CD8-positive, alpha-beta memory T cell (primary cell): ENCODE measurements around the gene SRPK1. TPM values are rescaled to one million over a fixed set of nuclear protein-coding genes. Genes with fewer than 3 reads are reported as not detected.

Experiments
- CTCF ChIA-PET: fragments of 350-600 bp; sonication (Branson Sonifier 250); formaldehyde crosslinking; loops from one replicate; lab custom pipeline; 2021; ENCODE audit warnings: antibody characterized with exemption; lab: Charles Lee
- POLR2A ChIA-PET: fragments of 350-600 bp; sonication (Branson Sonifier 250); formaldehyde crosslinking; loops from one replicate; lab custom pipeline; 2021; ENCODE audit warnings: antibody characterized with exemption; lab: Charles Lee
- DNase-seq, 5 donors: peaks; one replicate each; pipeline versions ENCODE4 v3.0.0 to v3.0.0-alpha.2; 2020 to 2022; ENCODE audit warnings: mixed read lengths in 1 of 5
- H3K27ac ChIP-seq: one replicate; pipeline ENCODE4 v1.7.0; 2013; ENCODE audit warnings: low read depth, mild to moderate bottlenecking, low read length, moderate library complexity
- H3K27me3 ChIP-seq: 2 replicates; pipeline ENCODE4 v1.7.0; 2013; ENCODE audit warnings: low read length, mild to moderate bottlenecking; ENCODE audit not compliant: insufficient read depth, poor library complexity, severe bottlenecking
- H3K36me3 ChIP-seq: 2 replicates; pipeline ENCODE4 v1.7.0; 2013; ENCODE audit warnings: mild to moderate bottlenecking, low read length, moderate library complexity; ENCODE audit not compliant: insufficient read depth
- H3K4me1 ChIP-seq: 2 replicates; pipeline ENCODE4 v1.7.0; 2013; ENCODE audit warnings: mild to moderate bottlenecking, low read length, moderate library complexity; ENCODE audit not compliant: insufficient read depth
- H3K4me3 ChIP-seq: 2 replicates; pipeline ENCODE4 v1.7.0; 2013; ENCODE audit warnings: mild to moderate bottlenecking, low read length
- H3K9me3 ChIP-seq: 2 replicates; pipeline ENCODE4 v1.7.0; 2013; ENCODE audit warnings: mild to moderate bottlenecking, low read length
- H3K27ac Mint-ChIP-seq, 8 donors: one replicate each; pipeline ENCODE4 v1.8.0; 2020 to 2021; ENCODE audit warnings: mixed read lengths in 8 of 8, mild to moderate bottlenecking in 6 of 8, inconsistent platforms in 3 of 8, moderate library complexity in 3 of 8
- H3K27me3 Mint-ChIP-seq, 2 donors: one replicate each; pipeline ENCODE4 v1.8.0; 2020 to 2021; ENCODE audit warnings: mixed read lengths in 2 of 2, mild to moderate bottlenecking in 1 of 2, moderate library complexity in 1 of 2
- H3K36me3 Mint-ChIP-seq, 3 donors: one replicate each; pipeline ENCODE4 v1.8.0; 2020 to 2021; ENCODE audit warnings: mixed read lengths in 3 of 3, inconsistent platforms in 1 of 3, mild to moderate bottlenecking in 1 of 3
- H3K4me1 Mint-ChIP-seq, 3 donors: one replicate each; pipeline ENCODE4 v1.8.0; 2020 to 2021; ENCODE audit warnings: mixed read lengths in 3 of 3, inconsistent platforms in 1 of 3, mild to moderate bottlenecking in 1 of 3
- H3K4me3 Mint-ChIP-seq, 7 donors: one replicate each; pipeline ENCODE4 v1.8.0; 2020 to 2021; ENCODE audit warnings: mixed read lengths in 7 of 7, mild to moderate bottlenecking in 6 of 7, moderate library complexity in 4 of 7, inconsistent platforms in 2 of 7
- H3K9me3 Mint-ChIP-seq, 5 donors: one replicate each; pipeline ENCODE4 v1.8.0; 2020 to 2022; ENCODE audit warnings: mixed read lengths in 5 of 5, mild to moderate bottlenecking in 3 of 5, moderate library complexity in 2 of 5, inconsistent platforms in 1 of 5
- polyA plus RNA-seq: library from polyadenylated mRNA; unstranded; fragments of 300-500 nt; fragmentation: Illumina TruSeq; gene quantifications from one replicate; pipeline ENCODE4 v1.2.3, GENCODE V29; 2021
- total RNA-seq, 2 experiments: library from RNA; stranded (reverse); gene quantifications; one replicate each; pipeline ENCODE4 v1.2.3, GENCODE V29; 2021

SRPK1 gene
- total and polyA plus RNA-seq, 3 experiments from 2014 or later = 49.1 to 114 (median 114) TPM

DNA sequence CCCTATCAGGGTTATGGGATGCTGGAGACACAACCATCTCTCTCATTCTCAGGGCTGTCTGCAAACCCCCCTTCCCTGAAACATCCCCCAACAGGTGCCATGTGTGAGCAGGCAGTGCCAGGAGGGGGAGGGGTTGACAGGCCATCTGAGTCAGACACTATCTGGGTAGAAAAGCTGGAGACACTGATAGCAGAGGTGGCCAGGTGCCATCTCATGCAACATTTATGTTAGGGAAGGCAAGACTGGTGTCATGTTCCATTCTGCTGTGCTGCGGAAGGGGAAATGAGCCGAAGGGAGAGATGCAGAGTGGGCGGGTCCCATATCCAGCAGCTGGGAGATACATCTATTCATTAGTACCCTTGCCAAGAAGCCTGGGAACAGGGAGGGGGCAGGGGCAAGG is 112.2 kb downstream of the SRPK1 start:
- CTCF ChIA-PET = no interaction called here
- H3K27ac Mint-ChIP-seq = no peak overlapping the region
- no peaks in the 10 kb centered on the region for H3K4me1 ChIP-seq
- H3K27ac ChIP-seq = no peak overlapping the region
- peaks cover 9% of the 10 kb centered on the region for H3K27me3 ChIP-seq
- no peak overlapping the region for H3K4me3 Mint-ChIP-seq
- POLR2A ChIA-PET = no interaction called here
- no peak for DNase-seq
- peaks cover 8 to 17% (median 14%) of the 10 kb centered on the region in 3 donors for H3K4me1 Mint-ChIP-seq
- H3K36me3 ChIP-seq = no peaks in the 10 kb centered on the region
- H3K9me3 ChIP-seq = no peaks in the 10 kb centered on the region
- peaks cover 0 to 2% (median 0%) of the 10 kb centered on the region in 5 donors for H3K9me3 Mint-ChIP-seq
- H3K36me3 Mint-ChIP-seq = no peaks in the 10 kb centered on the region
- H3K4me3 ChIP-seq = no peak overlapping the region
- peaks cover 15 to 33% of the 10 kb centered on the region in 2 donors for H3K27me3 Mint-ChIP-seq

GRCh38 chr6:35804996-35805736 is 115.7 kb downstream of the SRPK1 start, which contains the start of gene LHFPL5:
Gene LHFPL5 (plus strand): TSS chr6:35805352. CDS start chr6:35805671, 319 bp downstream.
- Histone ChIP-seq H3K9me3 (no peaks in the 10 kb centered on the region), H3K4me3 (no peak within 1 kb of the TSS), H3K27me3 (peaks cover 9% of the 10 kb centered on the region), H3K4me1 (no peaks in the 10 kb centered on the region), H3K27ac (no peak within 1 kb of the TSS), H3K36me3 (no peaks in the 10 kb centered on the region)
- Mint-ChIP-seq H3K9me3 (peaks cover 0 to 2% (median 0%) of the 10 kb centered on the region in 5 donors), H3K27me3 (peaks cover 15 to 33% of the 10 kb centered on the region in 2 donors), H3K36me3 (no peaks in the 10 kb centered on the region), H3K4me1 (peaks cover 4 to 10% (median 5%) of the 10 kb centered on the region in 3 donors), H3K4me3 (peak within 1 kb of the TSS in 3 of 7 donors; percentile 21 to 32 (median 32)), H3K27ac (no peak within 1 kb of the TSS)
- peak; percentile 12 to 53 (median 34) for DNase-seq
- CTCF ChIA-PET = no interaction called here
- POLR2A ChIA-PET = no interaction called here

- H3K36me3 Mint-ChIP-seq = no peaks in the 10 kb centered on the region
- DNase-seq = no peak
- H3K36me3 ChIP-seq = no peaks in the 10 kb centered on the region
- no peak overlapping the region for H3K27ac Mint-ChIP-seq
- H3K4me1 Mint-ChIP-seq = peaks cover 4 to 10% (median 5%) of the 10 kb centered on the region in 3 donors
- ChIA-PET CTCF (no interaction called here), POLR2A (no interaction called here)
- peaks cover 0 to under 1% (median 0%) of the 10 kb centered on the region in 5 donors for H3K9me3 Mint-ChIP-seq
- H3K4me3 Mint-ChIP-seq = no peak overlapping the region
- no peak overlapping the region for H3K4me3 ChIP-seq
- peaks cover 7% of the 10 kb centered on the region for H3K27me3 ChIP-seq
- no peak overlapping the region for H3K27ac ChIP-seq
- peaks cover 5 to 16% of the 10 kb centered on the region in 2 donors for H3K27me3 Mint-ChIP-seq
- no peaks in the 10 kb centered on the region for H3K9me3 ChIP-seq
- no peaks in the 10 kb centered on the region for H3K4me1 ChIP-seq
Observed at GRCh38 chr6:35801148-35801547, 119.8 kb downstream of the SRPK1 start.

DNA sequence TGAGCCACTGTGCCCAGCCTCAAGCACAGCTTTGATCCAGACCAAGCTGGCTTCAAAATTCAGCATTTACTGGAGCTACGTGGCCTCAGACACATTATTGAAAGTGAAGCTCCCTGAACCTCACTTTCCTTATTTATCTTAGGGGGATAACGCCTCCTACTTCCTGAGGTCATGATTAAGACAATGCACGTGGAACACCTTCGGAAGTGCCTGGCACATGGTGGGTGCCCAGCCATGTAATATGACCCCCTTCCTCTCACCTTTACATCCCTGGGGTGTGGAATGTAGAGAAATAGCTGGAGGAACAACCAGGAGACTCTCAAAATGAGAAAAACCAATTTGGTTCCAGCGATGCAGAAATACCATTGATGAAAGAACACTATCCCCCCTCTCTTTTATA is 122.2 kb downstream of the SRPK1 start:
- Histone ChIP-seq H3K9me3 (no peaks in the 10 kb centered on the region), H3K27ac (no peak overlapping the region), H3K4me1 (no peaks in the 10 kb centered on the region), H3K36me3 (no peaks in the 10 kb centered on the region), H3K4me3 (no peak overlapping the region), H3K27me3 (peaks cover 11% of the 10 kb centered on the region)
- Mint-ChIP-seq H3K27ac (no peak overlapping the region), H3K27me3 (peaks cover 8 to 11% of the 10 kb centered on the region in 2 donors), H3K4me3 (no peak overlapping the region), H3K36me3 (no peaks in the 10 kb centered on the region), H3K9me3 (no peaks in the 10 kb centered on the region), H3K4me1 (no peaks in the 10 kb centered on the region)
- POLR2A ChIA-PET = no interaction called here
- CTCF ChIA-PET = no interaction called here
- DNase-seq = no peak

- Mint-ChIP-seq H3K27me3 (peaks cover 9 to 12% of the 10 kb centered on the region in 2 donors), H3K9me3 (no peaks in the 10 kb centered on the region), H3K4me3 (no peak overlapping the region), H3K36me3 (no peaks in the 10 kb centered on the region), H3K4me1 (no peaks in the 10 kb centered on the region), H3K27ac (no peak overlapping the region)
- H3K4me1 ChIP-seq = no peaks in the 10 kb centered on the region
- CTCF ChIA-PET = no interaction called here
- no peak overlapping the region for H3K4me3 ChIP-seq
- H3K27ac ChIP-seq = no peak overlapping the region
- no peaks in the 10 kb centered on the region for H3K36me3 ChIP-seq
- DNase-seq = no peak
- peaks cover 11% of the 10 kb centered on the region for H3K27me3 ChIP-seq
- POLR2A ChIA-PET = no interaction called here
- H3K9me3 ChIP-seq = no peaks in the 10 kb centered on the region
Observed at GRCh38 chr6:35797837-35798526, 122.9 kb downstream of the SRPK1 start.

GRCh38 chr6:35796236-35796635 is 124.7 kb downstream of the SRPK1 start:
- Histone ChIP-seq H3K36me3 (no peaks in the 10 kb centered on the region), H3K4me1 (no peaks in the 10 kb centered on the region), H3K9me3 (no peaks in the 10 kb centered on the region), H3K27me3 (peaks cover 11% of the 10 kb centered on the region), H3K27ac (no peak overlapping the region), H3K4me3 (no peak overlapping the region)
- Mint-ChIP-seq H3K27me3 (peaks cover 10 to 18% of the 10 kb centered on the region in 2 donors), H3K9me3 (no peaks in the 10 kb centered on the region), H3K36me3 (no peaks in the 10 kb centered on the region), H3K4me1 (no peaks in the 10 kb centered on the region), H3K27ac (no peak overlapping the region), H3K4me3 (no peak overlapping the region)
- ChIA-PET POLR2A (interaction anchor here (0.6 kb wide), 1 partner anchor 93 kb away, joined by 4 read pairs; no protein-coding TSS in a partner anchor), CTCF (no interaction called here)
- DNase-seq = no peak

DNA sequence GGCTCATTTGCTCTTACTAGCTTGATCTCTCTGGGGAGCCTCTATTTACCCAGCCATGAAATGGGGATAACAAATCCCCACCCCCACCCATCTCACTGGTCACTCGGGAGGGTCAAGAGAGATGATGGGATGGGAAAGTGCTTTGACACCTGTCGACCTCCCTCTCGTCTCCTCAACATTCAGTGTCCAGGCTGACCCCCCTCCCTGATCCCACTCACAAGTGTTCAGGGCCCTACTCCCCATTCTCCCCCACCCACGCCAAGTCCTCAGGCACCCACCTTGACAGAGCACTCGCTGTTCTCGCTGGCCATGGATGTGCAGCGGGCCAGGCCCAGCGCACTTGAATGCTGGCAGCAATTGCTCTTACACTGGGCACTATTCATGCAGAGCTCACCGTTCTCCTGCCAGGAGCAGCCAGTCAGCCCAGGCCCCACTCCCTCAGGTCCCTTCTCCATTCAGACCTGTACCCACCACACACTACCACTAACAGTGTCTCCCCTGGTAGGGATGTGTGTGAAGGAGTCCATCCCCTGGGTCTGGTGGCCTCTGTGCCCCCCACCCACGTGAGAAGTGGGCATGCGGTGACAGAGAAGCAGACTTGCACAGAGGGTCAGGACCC is 125.3 kb downstream of the SRPK1 start:
- no peak overlapping the region for H3K4me3 Mint-ChIP-seq
- Histone ChIP-seq H3K4me1 (no peaks in the 10 kb centered on the region), H3K27me3 (peaks cover 11% of the 10 kb centered on the region), H3K36me3 (no peaks in the 10 kb centered on the region), H3K4me3 (no peak overlapping the region), H3K9me3 (no peaks in the 10 kb centered on the region), H3K27ac (no peak overlapping the region)
- H3K4me1 Mint-ChIP-seq = no peaks in the 10 kb centered on the region
- H3K27me3 Mint-ChIP-seq = peaks cover 13 to 21% of the 10 kb centered on the region in 2 donors
- CTCF ChIA-PET = no interaction called here
- DNase-seq = no peak
- POLR2A ChIA-PET = interaction anchor here (0.6 kb wide), 1 partner anchor 92 kb away, joined by 4 read pairs; no protein-coding TSS in a partner anchor
- no peaks in the 10 kb centered on the region for H3K36me3 Mint-ChIP-seq
- no peaks in the 10 kb centered on the region for H3K9me3 Mint-ChIP-seq
- H3K27ac Mint-ChIP-seq = no peak overlapping the region
